IPS-NIHi7 (cell line): Measurements from ENCODE around the gene SENP8.

Source experiments
- DNase-seq: peaks from one replicate; pipeline ENCODE4 v3.0.0; 2012; ENCODE audit warnings: mixed read lengths; ENCODE audit errors: extremely low spot score

The SENP8 gene

GRCh38 chr15:72175186-72176044 lies 57.2 kb downstream of the SENP8 start:
- DNase-seq: no peak

GRCh38 chr15:72176159-72176558 lies 58.0 kb downstream of the SENP8 start:
- DNase-seq: no peak

- no peak for DNase-seq
Measured at GRCh38 chr15:72176743-72177142, 58.5 kb downstream of the SENP8 start.

- DNase-seq: no peak
Measured at GRCh38 chr15:72178976-72179585, 60.9 kb downstream of the SENP8 start.

- DNase-seq: no peak
Measured at GRCh38 chr15:72179950-72180581, 61.9 kb downstream of the SENP8 start.

- DNase-seq: no peak
Measured at GRCh38 chr15:72180761-72181324, 62.6 kb downstream of the SENP8 start.

GRCh38 chr15:72182244-72182643 lies 64.0 kb downstream of the SENP8 start:
- no peak for DNase-seq

- no peak for DNase-seq
Measured at GRCh38 chr15:72182673-72183072, 64.5 kb downstream of the SENP8 start.

GRCh38 chr15:72183781-72184164 lies 65.6 kb downstream of the SENP8 start:
- no peak for DNase-seq

GRCh38 chr15:72184165-72184811 lies 66.1 kb downstream of the SENP8 start:
- peak; percentile 72 for DNase-seq

- no peak for DNase-seq
Measured at GRCh38 chr15:72189250-72189902, 71.2 kb downstream of the SENP8 start.

GRCh38 chr15:72192416-72192815 lies 74.2 kb downstream of the SENP8 start:
- no peak for DNase-seq
